Hepatocyte (in vitro differentiated cells): ENCODE data around the gene OLA1. TPM values are rescaled to one million over a fixed set of nuclear protein-coding genes. Genes with fewer than 3 reads are reported as not detected.

ENCODE experiments used
- DNase-seq: peaks from one replicate; pipeline ENCODE4 v3.0.0-alpha.2; 2016; ENCODE audit warnings: low spot score
- H2AFZ ChIP-seq: fragments of 200-600 bp; sonication (generic); 2 replicates; pipeline ENCODE4 v1.6.0; 2016; ENCODE audit warnings: antibody characterized with exemption, mild to moderate bottlenecking
- H3K27ac ChIP-seq: fragments of 200-600 bp; sonication (generic); 2 replicates; pipeline ENCODE4 v1.5.1; 2016; ENCODE audit warnings: mild to moderate bottlenecking
- H3K27me3 ChIP-seq: fragments of 200-600 bp; sonication (generic); 2 replicates; pipeline ENCODE4 v1.6.1; 2016
- H3K36me3 ChIP-seq: fragments of 200-600 bp; sonication (generic); replicated peaks from 2 replicates; pipeline ENCODE4 v1.5.1; 2016; ENCODE audit warnings: low read depth; ENCODE audit not compliant: insufficient read depth
- H3K4me1 ChIP-seq: fragments of 200-600 bp; sonication (generic); 2 replicates; pipeline ENCODE4 v1.5.1; 2016; ENCODE audit warnings: mild to moderate bottlenecking, moderate library complexity; ENCODE audit not compliant: insufficient read depth
- H3K4me2 ChIP-seq: fragments of 200-600 bp; sonication (generic); 2 replicates; pipeline ENCODE4 v1.6.0; 2016
- H3K4me3 ChIP-seq: fragments of 200-600 bp; sonication (generic); 2 replicates; pipeline ENCODE4 v1.5.1; 2016; ENCODE audit warnings: mild to moderate bottlenecking
- H3K79me2 ChIP-seq: fragments of 200-600 bp; sonication (generic); 2 replicates; pipeline ENCODE4 v1.6.0; 2017; ENCODE audit warnings: mild to moderate bottlenecking
- H3K9me2 ChIP-seq: fragments of 200-600 bp; sonication (generic); replicated peaks from 2 replicates; pipeline ENCODE4 v1.6.0; 2017; ENCODE audit warnings: mild to moderate bottlenecking; ENCODE audit not compliant: insufficient read depth
- H3K9me3 ChIP-seq: fragments of 200-600 bp; sonication (generic); 2 replicates; pipeline ENCODE4 v1.5.1; 2016; ENCODE audit warnings: low read depth, mild to moderate bottlenecking
- H4K20me1 ChIP-seq: fragments of 200-600 bp; sonication (generic); 2 replicates; pipeline ENCODE4 v1.6.0; 2016; ENCODE audit warnings: mild to moderate bottlenecking; ENCODE audit not compliant: insufficient read depth, poor library complexity, severe bottlenecking
- EZH2 ChIP-seq: fragments of 200-600 bp; sonication (generic); IDR thresholded peaks from 2 replicates; pipeline ENCODE4 v1.6.1; 2016; ENCODE audit warnings: antibody characterized with exemption, mild to moderate bottlenecking, borderline replicate concordance
- EZH2phosphoT487 ChIP-seq: fragments of 200-600 bp; sonication (generic); IDR thresholded peaks from one replicate; pipeline ENCODE4 v1.6.1; 2018; ENCODE audit warnings: antibody characterized with exemption, mild to moderate bottlenecking, low read depth, moderate library complexity; ENCODE audit not compliant: unreplicated experiment, severe bottlenecking
- WGBS: methylation state at CpG from one replicate; pipeline ENCODE4 v1.1.6; 2016; ENCODE audit warnings: low lambda C conversion rate; ENCODE audit errors: missing lambda C conversion rate; 5-methylcytosine and 5-hydroxymethylcytosine counted together
- polyA plus RNA-seq: library from polyadenylated mRNA; unstranded; fragments of >200 nt; fragmentation: Nextera tagmentation; extraction: Ambion mirVana; gene quantifications from 2 replicates; pipeline ENCODE4 v1.2.1, GENCODE V29; 2016
- total RNA-seq: library from RNA; depleted of rRNA; stranded (reverse); fragments of >200 nt; gene quantifications from 2 replicates; pipeline ENCODE4 v1.2.3, GENCODE V29; 2014
- TF ChIP-seq, protein P1 (sequence below): fragments of 200-600 bp; sonication (generic); IDR thresholded peaks from 2 replicates; pipeline ENCODE4 v1.5.1; 2016; ENCODE audit warnings: antibody characterized with exemption, mild to moderate bottlenecking; ENCODE audit not compliant: poor library complexity

Gene OLA1
- total and polyA plus RNA-seq, 2 experiments from 2014 or later: 89.3 to 89.6 TPM

DNA sequence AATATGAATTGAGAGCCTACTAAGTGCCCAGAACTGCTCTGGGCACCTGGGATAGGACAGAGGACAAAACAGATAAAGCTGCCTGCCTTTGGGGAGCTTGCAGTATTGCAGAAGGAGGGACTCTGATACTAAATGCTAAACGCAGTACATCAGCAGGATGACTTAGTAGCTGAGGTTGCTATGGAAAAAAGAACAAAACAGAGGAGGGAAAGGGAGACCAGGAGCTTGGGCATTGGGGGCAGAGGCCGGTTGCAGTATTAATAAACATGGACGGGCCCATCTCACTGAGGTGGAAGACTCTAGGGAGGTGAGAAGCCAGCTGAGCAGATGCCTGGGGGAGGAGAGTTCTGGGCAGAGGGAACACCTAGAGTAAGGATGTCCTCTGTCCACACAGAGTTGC, 217.1 kb downstream of the OLA1 start:
- no peaks in the 10 kb centered on the region for H4K20me1 ChIP-seq
- no peaks in the 10 kb centered on the region for H3K79me2 ChIP-seq
- H3K36me3 ChIP-seq: no peaks in the 10 kb centered on the region
- H3K4me1 ChIP-seq: peaks cover 30% of the 10 kb centered on the region
- H3K27ac ChIP-seq: no peak overlapping the region
- no peak overlapping the region for H3K4me3 ChIP-seq
- no peaks in the 10 kb centered on the region for H3K9me2 ChIP-seq
- no peaks in the 10 kb centered on the region for H3K27me3 ChIP-seq
- no peak for DNase-seq
- TF ChIP-seq, protein P1, sequence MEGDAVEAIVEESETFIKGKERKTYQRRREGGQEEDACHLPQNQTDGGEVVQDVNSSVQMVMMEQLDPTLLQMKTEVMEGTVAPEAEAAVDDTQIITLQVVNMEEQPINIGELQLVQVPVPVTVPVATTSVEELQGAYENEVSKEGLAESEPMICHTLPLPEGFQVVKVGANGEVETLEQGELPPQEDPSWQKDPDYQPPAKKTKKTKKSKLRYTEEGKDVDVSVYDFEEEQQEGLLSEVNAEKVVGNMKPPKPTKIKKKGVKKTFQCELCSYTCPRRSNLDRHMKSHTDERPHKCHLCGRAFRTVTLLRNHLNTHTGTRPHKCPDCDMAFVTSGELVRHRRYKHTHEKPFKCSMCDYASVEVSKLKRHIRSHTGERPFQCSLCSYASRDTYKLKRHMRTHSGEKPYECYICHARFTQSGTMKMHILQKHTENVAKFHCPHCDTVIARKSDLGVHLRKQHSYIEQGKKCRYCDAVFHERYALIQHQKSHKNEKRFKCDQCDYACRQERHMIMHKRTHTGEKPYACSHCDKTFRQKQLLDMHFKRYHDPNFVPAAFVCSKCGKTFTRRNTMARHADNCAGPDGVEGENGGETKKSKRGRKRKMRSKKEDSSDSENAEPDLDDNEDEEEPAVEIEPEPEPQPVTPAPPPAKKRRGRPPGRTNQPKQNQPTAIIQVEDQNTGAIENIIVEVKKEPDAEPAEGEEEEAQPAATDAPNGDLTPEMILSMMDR: no peak
- TF ChIP-seq EZH2phosphoT487 (no peak), EZH2 (no peak)
- H3K4me2 ChIP-seq: no peak overlapping the region
- 82% methylated on average over 3 of the region's 3 CpGs for WGBS
- no peak overlapping the region for H2AFZ ChIP-seq
- no peaks in the 10 kb centered on the region for H3K9me3 ChIP-seq

DNA sequence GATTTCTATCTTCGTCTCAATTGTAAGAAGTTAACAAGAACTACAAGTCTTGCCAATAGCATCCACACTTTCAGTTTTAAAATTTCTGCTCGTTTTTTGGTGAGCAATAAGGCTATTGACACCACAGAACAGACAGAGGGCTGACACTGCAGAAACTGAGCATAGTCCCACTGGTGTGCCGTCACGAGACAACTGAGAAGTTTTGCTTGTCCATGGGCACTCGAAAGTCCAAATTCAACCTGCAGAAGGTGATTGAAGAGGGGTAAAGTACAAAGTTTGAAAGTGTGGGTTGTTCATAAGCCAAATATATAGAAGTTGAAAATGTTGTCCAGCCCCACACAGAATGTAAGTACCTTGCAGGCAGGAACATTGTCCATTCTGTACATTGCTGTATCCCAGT, 219.4 kb downstream of the OLA1 start:
- Histone ChIP-seq H3K27ac (no peak overlapping the region), H3K27me3 (no peaks in the 10 kb centered on the region), H3K4me3 (no peak overlapping the region), H4K20me1 (no peaks in the 10 kb centered on the region), H3K4me1 (peaks cover 48% of the 10 kb centered on the region), H3K36me3 (no peaks in the 10 kb centered on the region), H3K9me3 (no peaks in the 10 kb centered on the region), H2AFZ (no peak overlapping the region), H3K9me2 (no peaks in the 10 kb centered on the region), H3K79me2 (no peaks in the 10 kb centered on the region), H3K4me2 (no peak overlapping the region)
- no peak for DNase-seq
- 90% methylated on average over 5 of the region's 5 CpGs for WGBS
- TF ChIP-seq, protein P1: no peak

DNA sequence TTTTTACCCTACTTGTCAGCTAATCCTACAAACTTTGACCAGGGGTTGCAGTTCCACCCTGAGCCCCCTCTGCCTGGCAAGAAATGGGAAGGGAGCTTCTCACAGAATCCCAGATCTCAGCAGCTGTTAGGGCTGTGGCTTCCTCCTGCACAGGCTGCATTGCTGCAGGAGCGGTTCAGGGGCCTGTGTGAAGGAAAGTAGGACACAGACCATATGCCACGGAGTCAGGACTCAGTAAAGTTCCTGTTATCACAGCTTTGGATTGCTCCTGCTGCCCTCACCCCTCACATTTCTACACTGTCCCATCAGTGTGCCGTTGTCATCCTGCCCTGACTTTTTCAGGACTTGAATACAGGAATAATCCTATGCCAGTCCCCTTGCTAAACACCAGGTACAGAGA, 220.4 kb downstream of the OLA1 start:
- TF ChIP-seq EZH2phosphoT487 (no peak), EZH2 (no peak)
- TF ChIP-seq, protein P1: no peak
- 43% methylated on average over 3 of the region's 3 CpGs for WGBS
- H3K4me1 ChIP-seq: peaks cover 48% of the 10 kb centered on the region
- H3K27ac ChIP-seq: peak overlapping the region; percentile 51
- H3K9me2 ChIP-seq: no peaks in the 10 kb centered on the region
- no peaks in the 10 kb centered on the region for H4K20me1 ChIP-seq
- H3K79me2 ChIP-seq: no peaks in the 10 kb centered on the region
- no peak for DNase-seq
- H2AFZ ChIP-seq: peak overlapping the region; percentile 39
- peak overlapping the region; percentile 21 for H3K4me2 ChIP-seq
- H3K4me3 ChIP-seq: no peak overlapping the region
- no peaks in the 10 kb centered on the region for H3K27me3 ChIP-seq
- no peaks in the 10 kb centered on the region for H3K36me3 ChIP-seq
- no peaks in the 10 kb centered on the region for H3K9me3 ChIP-seq
